MM.1S (cell line): ENCODE data around the gene GTSE1.

ENCODE experiments used
- DNase-seq: peaks from one replicate; pipeline ENCODE4 v3.0.0-alpha.2; 2015
- H2AFZ ChIP-seq: fragments of 300-600 bp; sonication (generic); 2 replicates; pipeline ENCODE4 v1.6.0; 2016; ENCODE audit warnings: antibody characterized with exemption, low read length
- H3F3A ChIP-seq: fragments of 300-600 bp; sonication (generic); 2 replicates; pipeline ENCODE4 v1.6.1; 2016; ENCODE audit warnings: mild to moderate bottlenecking, antibody characterized with exemption, low read length, moderate library complexity, mixed read lengths; ENCODE audit not compliant: insufficient read depth
- H3K27ac ChIP-seq: fragments of 300-600 bp; sonication (generic); 2 replicates; pipeline ENCODE4 v1.5.1; 2016; ENCODE audit warnings: mild to moderate bottlenecking, low read length
- H3K27me3 ChIP-seq: fragments of 300-600 bp; sonication (generic); replicated peaks from 2 replicates; pipeline ENCODE4 v1.6.0; 2016; ENCODE audit warnings: low read length; ENCODE audit not compliant: insufficient read depth
- H3K36me3 ChIP-seq: fragments of 300-600 bp; sonication (generic); replicated peaks from 2 replicates; pipeline ENCODE4 v1.6.1; 2016; ENCODE audit warnings: mild to moderate bottlenecking, low read length, mixed read lengths; ENCODE audit not compliant: insufficient read depth
- H3K4me1 ChIP-seq: fragments of 300-600 bp; sonication (generic); 2 replicates; pipeline ENCODE4 v1.6.1; 2016; ENCODE audit warnings: low read length, mixed read lengths
- H3K4me2 ChIP-seq: fragments of 300-600 bp; sonication (generic); 2 replicates; pipeline ENCODE4 v1.6.0; 2016; ENCODE audit warnings: low read depth, low read length
- H3K4me3 ChIP-seq: fragments of 300-600 bp; sonication (generic); 2 replicates; pipeline ENCODE4 v1.5.1; 2016; ENCODE audit warnings: low read length, mixed read lengths
- H3K79me2 ChIP-seq: fragments of 300-600 bp; sonication (generic); 2 replicates; pipeline ENCODE4 v1.6.1; 2016; ENCODE audit warnings: mixed run types, low read length, mixed read lengths
- H3K9ac ChIP-seq: fragments of 300-600 bp; sonication (generic); 2 replicates; pipeline ENCODE4 v1.6.1; 2016; ENCODE audit warnings: low read length, mixed read lengths
- H3K9me2 ChIP-seq: fragments of 300-600 bp; sonication (generic); replicated peaks from 2 replicates; pipeline ENCODE4 v1.6.1; 2016; ENCODE audit warnings: mild to moderate bottlenecking, low read length, mixed read lengths; ENCODE audit not compliant: insufficient read depth
- H3K9me3 ChIP-seq: fragments of 300-600 bp; sonication (generic); replicated peaks from 2 replicates; pipeline ENCODE4 v1.6.1; 2016; ENCODE audit warnings: mild to moderate bottlenecking, low read length, mixed read lengths; ENCODE audit not compliant: insufficient read depth
- H4K20me1 ChIP-seq: fragments of 300-600 bp; sonication (generic); 2 replicates; pipeline ENCODE4 v1.6.1; 2016; ENCODE audit warnings: mild to moderate bottlenecking, low read length, moderate library complexity, mixed read lengths; ENCODE audit not compliant: insufficient read depth
- EZH2 ChIP-seq: fragments of 300-600 bp; sonication (generic); optimal IDR thresholded peaks from 2 replicates; pipeline ENCODE3; 2017; ENCODE audit warnings: low read depth, mild to moderate bottlenecking, antibody characterized with exemption, low read length, mixed read lengths
- EZH2phosphoT487 ChIP-seq: fragments of 300-600 bp; sonication (generic); IDR thresholded peaks from 2 replicates; pipeline ENCODE4 v1.6.1; 2018; ENCODE audit warnings: antibody characterized with exemption, low read length
- TF ChIP-seq, protein P1 (sequence below): fragments of 300-600 bp; sonication (generic); IDR thresholded peaks from 2 replicates; pipeline ENCODE4 v1.5.1; 2016; ENCODE audit warnings: antibody characterized with exemption, low read length, mixed read lengths

The GTSE1 gene

DNA sequence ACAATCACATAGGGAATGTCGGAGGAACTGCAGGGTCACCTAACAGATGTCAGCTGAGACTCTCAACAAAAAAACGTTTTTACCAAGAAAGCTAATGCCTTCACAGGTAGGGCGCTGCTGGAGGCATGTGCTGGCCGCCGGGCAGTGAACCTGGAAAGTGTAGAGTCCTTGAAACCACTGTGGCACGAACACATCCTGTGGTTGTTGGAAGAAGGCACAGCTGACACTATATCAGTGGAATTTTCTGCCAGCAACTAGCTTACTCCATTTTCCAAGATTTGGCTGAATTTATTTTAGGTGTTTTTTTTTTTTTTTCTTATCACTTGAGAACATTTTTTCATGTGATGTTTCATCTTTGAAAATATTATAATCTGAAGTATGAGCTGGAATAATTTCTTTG, 53.0 kb downstream of the GTSE1 start:
- Histone ChIP-seq H3K27ac (no peak overlapping the region), H3K4me2 (no peak overlapping the region), H4K20me1 (no peaks in the 10 kb centered on the region; the same call in 1 of the 2 replicates)

DNA sequence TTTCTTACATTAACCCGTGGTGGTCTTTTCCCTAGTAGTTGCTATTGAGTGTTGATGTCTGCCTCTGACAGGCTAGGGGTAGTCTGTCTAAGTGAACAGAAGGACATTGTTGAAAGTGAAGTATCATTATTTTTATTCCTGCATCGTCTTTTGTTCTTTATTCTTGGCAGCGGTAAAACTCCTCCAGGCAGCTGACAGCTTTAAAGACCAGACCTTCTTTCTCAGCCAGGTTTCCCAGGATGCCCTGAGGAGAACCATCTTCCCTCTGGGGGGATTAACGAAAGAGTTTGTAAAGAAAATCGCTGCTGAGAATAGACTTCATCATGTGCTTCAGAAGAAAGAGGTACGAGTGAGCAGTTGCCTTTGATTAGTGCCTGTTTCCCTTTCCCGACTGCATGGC, 53.5 kb downstream of the GTSE1 start:
- Histone ChIP-seq H3K27me3 (no peaks in the 10 kb centered on the region), H3K4me1 (no peaks in the 10 kb centered on the region), H3K9me3 (no peaks in the 10 kb centered on the region), H3K36me3 (peaks cover 18% of the 10 kb centered on the region), H3K4me3 (no peak overlapping the region), H3K27ac (no peak overlapping the region), H3K79me2 (peaks cover 20% of the 10 kb centered on the region), H3K4me2 (no peak overlapping the region), H2AFZ (no peak overlapping the region), H4K20me1 (no peaks in the 10 kb centered on the region; the same call in 1 of the 2 replicates), H3F3A (no peaks in the 10 kb centered on the region), H3K9ac (no peak overlapping the region), H3K9me2 (no peaks in the 10 kb centered on the region)
- DNase-seq: no peak
- TF ChIP-seq, protein P1, sequence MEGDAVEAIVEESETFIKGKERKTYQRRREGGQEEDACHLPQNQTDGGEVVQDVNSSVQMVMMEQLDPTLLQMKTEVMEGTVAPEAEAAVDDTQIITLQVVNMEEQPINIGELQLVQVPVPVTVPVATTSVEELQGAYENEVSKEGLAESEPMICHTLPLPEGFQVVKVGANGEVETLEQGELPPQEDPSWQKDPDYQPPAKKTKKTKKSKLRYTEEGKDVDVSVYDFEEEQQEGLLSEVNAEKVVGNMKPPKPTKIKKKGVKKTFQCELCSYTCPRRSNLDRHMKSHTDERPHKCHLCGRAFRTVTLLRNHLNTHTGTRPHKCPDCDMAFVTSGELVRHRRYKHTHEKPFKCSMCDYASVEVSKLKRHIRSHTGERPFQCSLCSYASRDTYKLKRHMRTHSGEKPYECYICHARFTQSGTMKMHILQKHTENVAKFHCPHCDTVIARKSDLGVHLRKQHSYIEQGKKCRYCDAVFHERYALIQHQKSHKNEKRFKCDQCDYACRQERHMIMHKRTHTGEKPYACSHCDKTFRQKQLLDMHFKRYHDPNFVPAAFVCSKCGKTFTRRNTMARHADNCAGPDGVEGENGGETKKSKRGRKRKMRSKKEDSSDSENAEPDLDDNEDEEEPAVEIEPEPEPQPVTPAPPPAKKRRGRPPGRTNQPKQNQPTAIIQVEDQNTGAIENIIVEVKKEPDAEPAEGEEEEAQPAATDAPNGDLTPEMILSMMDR: no peak
- TF ChIP-seq EZH2: no peak
- no peak for TF ChIP-seq EZH2phosphoT487

More for the DNA sequence above, 53.0 kb downstream of the GTSE1 start:
- Histone ChIP-seq H3K9me2 (no peaks in the 10 kb centered on the region), H3K4me3 (no peak overlapping the region), H3K9ac (no peak overlapping the region), H2AFZ (no peak overlapping the region), H3F3A (no peaks in the 10 kb centered on the region), H3K36me3 (peaks cover 19% of the 10 kb centered on the region), H3K4me1 (no peaks in the 10 kb centered on the region), H3K9me3 (no peaks in the 10 kb centered on the region), H3K79me2 (peaks cover 20% of the 10 kb centered on the region), H3K27me3 (no peaks in the 10 kb centered on the region)
- DNase-seq: no peak
- no peak for TF ChIP-seq EZH2phosphoT487
- TF ChIP-seq, protein P1: no peak
- no peak for TF ChIP-seq EZH2

DNA sequence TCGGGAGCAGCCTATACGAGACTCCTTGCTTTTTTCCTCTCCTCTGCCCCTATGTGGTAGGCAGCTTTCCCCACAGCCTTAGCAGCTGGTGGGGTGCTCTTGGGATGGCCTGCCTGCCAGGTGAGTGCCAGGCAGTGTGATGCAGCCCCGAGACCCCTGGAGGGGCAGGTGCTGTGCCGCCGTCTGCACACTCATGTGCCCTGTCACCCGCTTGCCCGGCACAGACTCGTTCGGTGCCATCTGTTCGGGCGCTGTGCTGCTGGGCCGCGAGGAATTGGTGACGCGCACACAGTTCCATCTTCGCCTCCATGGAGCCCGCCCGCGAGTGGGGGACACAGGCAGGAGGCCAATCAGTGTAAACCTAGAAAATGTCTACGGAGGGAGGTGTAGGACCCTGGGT, 54.0 kb downstream of the GTSE1 start:
- H3K9me3 ChIP-seq: no peaks in the 10 kb centered on the region
- no peak overlapping the region for H3K27ac ChIP-seq
- H3K9ac ChIP-seq: no peak overlapping the region
- no peaks in the 10 kb centered on the region for H3K27me3 ChIP-seq
- no peaks in the 10 kb centered on the region for H3K4me1 ChIP-seq
- peaks cover 20% of the 10 kb centered on the region for H3K79me2 ChIP-seq
- H4K20me1 ChIP-seq: no peaks in the 10 kb centered on the region; the same call in 1 of the 2 replicates
- no peak overlapping the region for H3K4me2 ChIP-seq
- no peak overlapping the region for H2AFZ ChIP-seq
- no peaks in the 10 kb centered on the region for H3K9me2 ChIP-seq
- H3K4me3 ChIP-seq: no peak overlapping the region
- TF ChIP-seq, protein P1: no peak
- TF ChIP-seq EZH2phosphoT487 (no peak), EZH2 (no peak)
- DNase-seq: no peak
- peaks cover 14% of the 10 kb centered on the region for H3K36me3 ChIP-seq
- no peaks in the 10 kb centered on the region for H3F3A ChIP-seq
